Panc1 (cell line): ENCODE results near the gene RASAL1. TPM values are rescaled to one million over a fixed set of nuclear protein-coding genes. Genes with fewer than 3 reads are reported as not detected.

Experiments
- ATAC-seq: fragments of 200-7000 bp; cut with Tn5 transposase; 2 replicates; pipeline ENCODE4 v1.9.1; 2020; ENCODE audit warnings: mild to moderate bottlenecking, moderate library complexity
- BruUV-seq: library from RNA; stranded (reverse); fragments of 400-500 nt; replicated peaks from 2 replicates; lab custom pipeline; 2021; lab: Mats Ljungman, UMichigan
- CTCF ChIA-PET: fragments of 300-600 bp; sonication (Branson Sonifier 250); formaldehyde crosslinking; loops from one replicate; lab custom pipeline; 2022; ENCODE audit warnings: antibody characterized with exemption; lab: Charles Lee
- POLR2A ChIA-PET: fragments of 300-600 bp; sonication (Branson Sonifier 250); formaldehyde crosslinking; loops from one replicate; lab custom pipeline; 2022; ENCODE audit warnings: antibody characterized with exemption; lab: Charles Lee
- DNase-seq: peaks from one replicate; pipeline ENCODE4 v3.0.0-alpha.2; 2010; ENCODE audit warnings: low read depth, low spot score
- H3K27ac ChIP-seq: 2 replicates; pipeline ENCODE4 v1.5.1; 2011; ENCODE audit warnings: mild to moderate bottlenecking, low read length, inconsistent platforms
- H3K27me3 ChIP-seq: fragments of 200-500 bp; sonication (Bioruptor generic); 2 replicates; pipeline ENCODE4 v1.6.0; 2014; ENCODE audit warnings: low read length, inconsistent platforms; ENCODE audit not compliant: control insufficient read depth, insufficient read depth
- H3K36me3 ChIP-seq: fragments of 200-500 bp; sonication (Bioruptor generic); 2 replicates; pipeline ENCODE4 v1.5.1; 2014; ENCODE audit warnings: inconsistent platforms, mild to moderate bottlenecking, low read length, moderate library complexity; ENCODE audit not compliant: control insufficient read depth, insufficient read depth
- H3K4me1 ChIP-seq: 2 replicates; pipeline ENCODE4 v1.5.1; 2011; ENCODE audit warnings: inconsistent platforms, mild to moderate bottlenecking, low read length, moderate library complexity; ENCODE audit not compliant: control insufficient read depth, insufficient read depth
- H3K4me3 ChIP-seq, 2 experiments: 2 replicates each; pipeline ENCODE4 v1.5.1; 2011 to 2012; ENCODE audit warnings: low read depth in 2 of 2, low read length in 2 of 2, mild to moderate bottlenecking in 2 of 2, inconsistent platforms in 1 of 2, moderate library complexity in 1 of 2
- H3K9me3 ChIP-seq: fragments of 200-500 bp; sonication (Bioruptor generic); 2 replicates; pipeline ENCODE4 v1.5.1; 2014; ENCODE audit warnings: low read depth, mild to moderate bottlenecking, inconsistent platforms, low read length, moderate library complexity; ENCODE audit not compliant: control insufficient read depth, insufficient read depth
- POLR2AphosphoS5 ChIP-seq: IDR thresholded peaks from 2 replicates; pipeline ENCODE4 v1.6.1; 2012; ENCODE audit warnings: mild to moderate bottlenecking, low read depth, low read length, moderate library complexity
- SIN3A ChIP-seq: IDR thresholded peaks from 2 replicates; pipeline ENCODE4 v1.6.1; 2012; ENCODE audit warnings: low read depth, mild to moderate bottlenecking, low read length, moderate library complexity, borderline replicate concordance; ENCODE audit not compliant: insufficient read depth
- TCF7L2 ChIP-seq: IDR thresholded peaks from 2 replicates; pipeline ENCODE4 v1.6.1; 2011; ENCODE audit warnings: mild to moderate bottlenecking, low read depth, low read length, inconsistent platforms
- in situ Hi-C: cut with HindIII; loops from 2 replicates; pipeline ENCODE4 v1.10.0; 2016; ENCODE audit warnings: low sequenced_read_pairs, low pct_unique_long_range_greater_than_20kb
- intact Hi-C: fragments of 100-400 bp; cut with micrococcal nuclease; formaldehyde crosslinking; loops from one replicate; pipeline ENCODE4 v1.10.0; 2022; ENCODE audit not compliant: unreplicated experiment
- total RNA-seq: library from RNA; stranded (reverse); gene quantifications from one replicate; pipeline ENCODE4 v1.2.1, GENCODE V29; 2021; ENCODE audit not compliant: unreplicated experiment
- TF ChIP-seq, protein P1 (sequence below): fragments of 450-650 bp; IDR thresholded peaks from 2 replicates; pipeline ENCODE4 v1.5.1; 2017; ENCODE audit warnings: mild to moderate bottlenecking
- TF ChIP-seq, protein P2 (sequence below), 2 experiments: IDR thresholded peaks; 2 replicates each; pipeline ENCODE4 v1.6.1; 2011 to 2012; ENCODE audit warnings: low read depth in 2 of 2, control low read depth in 1 of 2, low read length in 1 of 2, mild to moderate bottlenecking in 1 of 2, moderate library complexity in 1 of 2; ENCODE audit not compliant: insufficient read depth in 1 of 2

The RASAL1 gene
- total RNA-seq, 1 experiment from 2014 or later = 0.28 TPM

DNA sequence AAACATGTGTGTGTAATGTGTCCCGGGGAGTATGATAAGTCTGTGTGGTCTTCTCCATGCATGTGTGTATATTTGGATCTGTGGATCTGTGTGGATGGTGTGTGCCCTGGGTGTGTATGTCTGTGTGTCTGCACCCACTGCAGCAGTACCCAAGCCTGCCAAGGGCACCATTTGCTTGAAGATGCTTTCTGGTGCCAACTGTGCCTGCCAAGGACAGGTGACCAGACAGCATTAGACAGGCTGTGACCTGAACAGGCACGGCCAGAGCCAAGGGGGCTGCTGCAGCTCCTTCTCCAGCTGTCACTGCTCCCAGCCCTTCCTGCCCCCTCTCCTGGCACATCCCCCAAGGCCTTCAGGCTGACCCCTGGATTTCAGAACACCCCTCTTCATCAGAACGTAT lies 44.1 kb downstream of the RASAL1 start:
- Histone ChIP-seq H3K4me3 (no peak overlapping the region), H3K36me3 (no peaks in the 10 kb centered on the region), H3K27me3 (peaks cover 8% of the 10 kb centered on the region; the same call in 1 of the 2 replicates), H3K9me3 (no peaks in the 10 kb centered on the region), H3K27ac (no peak overlapping the region), H3K4me1 (no peaks in the 10 kb centered on the region)
- TF ChIP-seq SIN3A (no peak), POLR2AphosphoS5 (no peak), TCF7L2 (no peak)
- TF ChIP-seq, protein P1, sequence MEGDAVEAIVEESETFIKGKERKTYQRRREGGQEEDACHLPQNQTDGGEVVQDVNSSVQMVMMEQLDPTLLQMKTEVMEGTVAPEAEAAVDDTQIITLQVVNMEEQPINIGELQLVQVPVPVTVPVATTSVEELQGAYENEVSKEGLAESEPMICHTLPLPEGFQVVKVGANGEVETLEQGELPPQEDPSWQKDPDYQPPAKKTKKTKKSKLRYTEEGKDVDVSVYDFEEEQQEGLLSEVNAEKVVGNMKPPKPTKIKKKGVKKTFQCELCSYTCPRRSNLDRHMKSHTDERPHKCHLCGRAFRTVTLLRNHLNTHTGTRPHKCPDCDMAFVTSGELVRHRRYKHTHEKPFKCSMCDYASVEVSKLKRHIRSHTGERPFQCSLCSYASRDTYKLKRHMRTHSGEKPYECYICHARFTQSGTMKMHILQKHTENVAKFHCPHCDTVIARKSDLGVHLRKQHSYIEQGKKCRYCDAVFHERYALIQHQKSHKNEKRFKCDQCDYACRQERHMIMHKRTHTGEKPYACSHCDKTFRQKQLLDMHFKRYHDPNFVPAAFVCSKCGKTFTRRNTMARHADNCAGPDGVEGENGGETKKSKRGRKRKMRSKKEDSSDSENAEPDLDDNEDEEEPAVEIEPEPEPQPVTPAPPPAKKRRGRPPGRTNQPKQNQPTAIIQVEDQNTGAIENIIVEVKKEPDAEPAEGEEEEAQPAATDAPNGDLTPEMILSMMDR = no peak
- TF ChIP-seq, protein P2, sequence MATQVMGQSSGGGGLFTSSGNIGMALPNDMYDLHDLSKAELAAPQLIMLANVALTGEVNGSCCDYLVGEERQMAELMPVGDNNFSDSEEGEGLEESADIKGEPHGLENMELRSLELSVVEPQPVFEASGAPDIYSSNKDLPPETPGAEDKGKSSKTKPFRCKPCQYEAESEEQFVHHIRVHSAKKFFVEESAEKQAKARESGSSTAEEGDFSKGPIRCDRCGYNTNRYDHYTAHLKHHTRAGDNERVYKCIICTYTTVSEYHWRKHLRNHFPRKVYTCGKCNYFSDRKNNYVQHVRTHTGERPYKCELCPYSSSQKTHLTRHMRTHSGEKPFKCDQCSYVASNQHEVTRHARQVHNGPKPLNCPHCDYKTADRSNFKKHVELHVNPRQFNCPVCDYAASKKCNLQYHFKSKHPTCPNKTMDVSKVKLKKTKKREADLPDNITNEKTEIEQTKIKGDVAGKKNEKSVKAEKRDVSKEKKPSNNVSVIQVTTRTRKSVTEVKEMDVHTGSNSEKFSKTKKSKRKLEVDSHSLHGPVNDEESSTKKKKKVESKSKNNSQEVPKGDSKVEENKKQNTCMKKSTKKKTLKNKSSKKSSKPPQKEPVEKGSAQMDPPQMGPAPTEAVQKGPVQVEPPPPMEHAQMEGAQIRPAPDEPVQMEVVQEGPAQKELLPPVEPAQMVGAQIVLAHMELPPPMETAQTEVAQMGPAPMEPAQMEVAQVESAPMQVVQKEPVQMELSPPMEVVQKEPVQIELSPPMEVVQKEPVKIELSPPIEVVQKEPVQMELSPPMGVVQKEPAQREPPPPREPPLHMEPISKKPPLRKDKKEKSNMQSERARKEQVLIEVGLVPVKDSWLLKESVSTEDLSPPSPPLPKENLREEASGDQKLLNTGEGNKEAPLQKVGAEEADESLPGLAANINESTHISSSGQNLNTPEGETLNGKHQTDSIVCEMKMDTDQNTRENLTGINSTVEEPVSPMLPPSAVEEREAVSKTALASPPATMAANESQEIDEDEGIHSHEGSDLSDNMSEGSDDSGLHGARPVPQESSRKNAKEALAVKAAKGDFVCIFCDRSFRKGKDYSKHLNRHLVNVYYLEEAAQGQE (IDR thresholded peaks at IDR 0.05; ENCODE audit: insufficient read depth in 1 of 2, low read depth in 2 of 2, low read length in 1 of 2) = no peak
- ChIA-PET POLR2A (no interaction called here), CTCF (no interaction called here)
- intact Hi-C loops (no loop called here), in situ Hi-C loops (no loop called here)
- BruUV-seq = no TSS peak
- ATAC-seq = no peak
- no peak for DNase-seq

DNA sequence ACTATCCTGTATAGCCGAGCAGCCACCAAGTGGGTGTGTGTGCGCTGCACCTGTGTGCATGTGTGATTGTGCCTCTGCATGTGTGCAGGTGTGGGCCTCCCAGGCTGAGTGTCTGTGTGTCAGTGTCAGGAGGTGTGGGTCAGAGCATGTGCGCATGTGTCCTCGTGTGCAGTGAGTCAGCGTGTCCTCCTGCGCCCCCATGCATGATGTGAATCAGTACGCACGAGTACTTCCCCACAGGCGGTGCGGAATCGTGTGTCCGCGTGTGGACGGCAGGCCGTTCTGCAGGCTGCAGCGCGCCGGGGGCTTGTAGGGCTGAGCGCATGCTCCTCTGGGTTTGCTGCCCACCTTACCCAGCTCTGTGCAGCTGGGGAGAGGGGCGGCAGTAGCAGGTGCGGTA lies 44.8 kb downstream of the RASAL1 start:
- H3K36me3 ChIP-seq = no peaks in the 10 kb centered on the region
- intact Hi-C loops = no loop called here
- ATAC-seq = no peak
- H3K27me3 ChIP-seq = peaks cover 8% of the 10 kb centered on the region; the same call in 1 of the 2 replicates
- H3K4me3 ChIP-seq = no peak overlapping the region
- TF ChIP-seq SIN3A (no peak), TCF7L2 (no peak), POLR2AphosphoS5 (no peak)
- no peaks in the 10 kb centered on the region for H3K9me3 ChIP-seq
- no TSS peak for BruUV-seq
- H3K4me1 ChIP-seq = no peaks in the 10 kb centered on the region
- CTCF ChIA-PET = no interaction called here
- POLR2A ChIA-PET = interaction anchor here (0.6 kb wide), 1 partner anchor 45 kb away, joined by 5 read pairs; no protein-coding TSS in a partner anchor
- H3K27ac ChIP-seq = no peak overlapping the region
- DNase-seq = no peak
- in situ Hi-C loops = no loop called here

DNA sequence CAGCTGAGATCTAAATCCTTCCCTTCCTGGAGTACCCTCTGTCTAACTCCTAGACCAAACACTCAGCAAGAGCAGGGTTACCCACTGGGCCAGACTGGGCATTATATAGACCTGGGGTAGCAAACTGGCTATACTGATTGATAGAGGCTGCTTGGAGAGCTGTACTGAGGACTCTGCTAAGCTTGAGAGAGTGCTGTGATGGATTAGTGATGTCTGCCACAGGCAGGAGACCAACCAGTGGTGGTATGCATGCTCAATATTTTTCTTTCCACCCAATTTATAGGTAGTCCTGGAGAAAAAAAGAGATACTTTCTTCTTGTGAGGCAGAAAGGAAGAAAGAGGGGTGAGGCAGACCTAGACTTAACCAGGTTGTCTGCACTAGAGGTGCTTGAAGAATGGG lies 45.7 kb downstream of the RASAL1 start:
- no peaks in the 10 kb centered on the region for H3K4me1 ChIP-seq
- H3K4me3 ChIP-seq = no peak overlapping the region
- in situ Hi-C loops (no loop called here), intact Hi-C loops (no loop called here)
- ChIA-PET POLR2A (no interaction called here), CTCF (no interaction called here)
- no TSS peak for BruUV-seq
- ATAC-seq (no peak), DNase-seq (no peak)
- H3K27me3 ChIP-seq = peaks cover 8% of the 10 kb centered on the region; the same call in 1 of the 2 replicates
- TF ChIP-seq SIN3A = no peak
- TF ChIP-seq, protein P1 = no peak
- no peak for TF ChIP-seq TCF7L2
- no peak for TF ChIP-seq POLR2AphosphoS5
- TF ChIP-seq, protein P2 (IDR thresholded peaks at IDR 0.05; ENCODE audit: insufficient read depth in 1 of 2, low read depth in 2 of 2, low read length in 1 of 2) = no peak
- no peaks in the 10 kb centered on the region for H3K36me3 ChIP-seq
- no peaks in the 10 kb centered on the region for H3K9me3 ChIP-seq
- H3K27ac ChIP-seq = no peak overlapping the region
